GM04503 (cell line): ENCODE data around the gene DECR2.
"Not testable (repeated sequence)": the region's sequence is repeated elsewhere in the genome, so short reads cannot be mapped to it uniquely, and the experiment has no call there.

Experiments
- DNase-seq: peaks from one replicate; pipeline ENCODE4 v3.0.0-alpha.2; 2012; ENCODE audit warnings: low read depth

Gene DECR2

DNA sequence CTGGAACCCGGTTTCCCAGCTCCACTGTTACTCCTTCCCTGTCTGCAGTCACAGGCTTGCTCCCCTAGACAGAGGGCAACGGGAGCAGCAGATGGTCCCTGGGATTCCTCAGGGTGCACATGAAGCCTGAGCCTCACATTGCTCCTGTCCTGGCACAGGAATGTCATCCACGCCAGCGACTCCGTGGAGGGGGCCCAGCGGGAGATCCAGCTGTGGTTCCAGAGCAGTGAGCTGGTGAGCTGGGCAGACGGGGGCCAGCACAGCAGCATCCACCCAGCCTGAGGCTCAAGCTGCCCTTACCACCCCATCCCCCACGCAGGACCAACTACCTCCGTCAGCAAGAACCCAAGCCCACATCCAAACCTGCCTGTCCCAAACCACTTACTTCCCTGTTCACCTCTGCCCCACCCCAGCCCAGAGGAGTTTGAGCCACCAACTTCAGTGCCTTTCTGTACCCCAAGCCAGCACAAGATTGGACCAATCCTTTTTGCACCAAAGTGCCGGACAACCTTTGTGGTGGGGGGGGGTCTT is 1.6 kb upstream of the DECR2 start:
- DNase-seq, result no peak

DNA sequence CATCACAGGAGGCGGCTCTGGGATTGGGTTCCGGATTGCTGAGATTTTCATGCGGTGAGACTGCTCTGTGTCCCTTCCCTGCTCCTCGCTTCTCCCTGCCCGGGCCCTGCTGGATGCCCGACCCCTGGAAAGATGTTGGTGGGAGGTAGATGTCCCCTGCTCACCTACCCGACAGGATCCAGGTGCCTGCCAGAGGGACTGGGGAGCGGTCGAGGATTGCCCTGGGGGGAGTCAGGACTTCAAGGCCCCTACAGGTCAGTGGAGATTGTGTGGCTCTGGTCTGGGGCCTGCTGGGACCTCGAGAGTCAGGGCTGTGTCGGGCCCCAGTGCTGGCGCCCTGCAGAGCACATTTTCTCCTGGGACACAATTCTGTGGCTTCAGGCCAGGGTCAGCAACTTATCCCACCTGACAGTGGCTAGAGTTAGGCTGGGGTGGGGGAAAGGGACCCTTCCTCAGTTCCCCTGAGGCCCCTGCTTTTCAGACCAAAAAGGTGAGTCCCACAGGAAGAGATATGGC is 3.3 kb downstream of the DECR2 start:
- no peak for DNase-seq

DNA sequence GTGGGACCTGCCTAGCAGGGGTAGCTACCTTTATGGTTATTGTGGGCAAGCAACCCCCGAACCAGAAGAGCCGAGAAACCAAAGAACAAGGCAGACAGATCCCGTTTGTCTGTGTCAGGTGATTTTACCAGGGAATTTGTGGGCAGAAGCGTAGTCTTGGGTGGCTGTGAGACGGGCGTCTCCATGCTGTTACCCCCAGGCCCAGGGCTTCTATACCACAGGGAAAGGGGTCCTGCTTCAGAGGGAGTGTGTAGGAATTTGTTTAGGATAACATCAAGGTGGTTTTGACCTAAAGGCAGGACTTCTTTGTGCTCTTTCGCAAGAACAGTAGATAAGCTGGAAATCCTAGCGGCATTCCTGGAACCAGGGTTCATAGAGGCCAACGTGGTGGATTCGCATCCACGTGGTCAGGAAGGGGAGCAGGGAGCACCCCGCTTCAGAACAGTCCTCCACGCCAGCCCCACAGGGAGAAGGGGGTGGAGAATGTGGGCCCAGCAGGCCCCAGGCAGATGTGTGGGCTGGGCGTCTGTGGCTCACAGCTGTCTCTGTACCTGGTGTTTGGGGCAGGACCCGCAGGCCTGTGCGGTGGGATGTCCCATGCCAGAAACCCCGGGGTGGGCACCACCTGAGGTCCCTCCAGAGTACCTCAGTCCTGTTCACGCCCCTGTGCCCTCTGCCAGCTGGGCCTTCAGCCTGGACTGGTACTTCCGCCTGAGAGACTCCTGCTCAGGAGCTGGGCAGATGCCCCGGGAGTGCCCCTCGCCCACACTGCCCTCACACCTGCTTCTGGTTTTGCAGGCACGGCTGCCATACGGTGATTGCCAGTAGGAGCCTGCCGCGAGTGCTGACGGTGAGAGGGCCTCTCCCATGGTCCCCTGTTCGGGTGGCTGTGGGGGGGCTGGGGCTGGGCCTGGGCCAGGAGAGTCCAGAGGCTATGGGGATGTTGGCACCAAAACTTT is 4.1 kb downstream of the DECR2 start:
- DNase-seq, result no peak

DNA sequence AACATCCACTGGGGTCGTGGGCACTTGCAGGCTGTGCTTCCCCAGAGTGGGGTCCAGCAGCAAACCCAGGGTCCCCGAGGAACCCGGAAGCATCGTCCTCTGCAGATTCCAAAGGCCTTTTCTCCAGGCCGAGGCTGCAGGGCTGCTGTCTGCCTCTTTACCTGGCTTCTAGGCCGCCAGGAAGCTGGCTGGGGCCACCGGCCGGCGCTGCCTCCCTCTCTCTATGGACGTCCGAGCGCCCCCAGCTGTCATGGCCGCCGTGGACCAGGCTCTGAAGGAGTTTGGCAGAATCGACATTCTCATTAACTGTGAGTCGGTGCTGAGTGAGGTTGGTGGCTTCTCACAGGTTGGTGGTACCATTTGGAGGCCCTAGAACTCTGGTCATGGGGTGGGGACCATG is 5.6 kb downstream of the DECR2 start:
- DNase-seq, result no peak

DNA sequence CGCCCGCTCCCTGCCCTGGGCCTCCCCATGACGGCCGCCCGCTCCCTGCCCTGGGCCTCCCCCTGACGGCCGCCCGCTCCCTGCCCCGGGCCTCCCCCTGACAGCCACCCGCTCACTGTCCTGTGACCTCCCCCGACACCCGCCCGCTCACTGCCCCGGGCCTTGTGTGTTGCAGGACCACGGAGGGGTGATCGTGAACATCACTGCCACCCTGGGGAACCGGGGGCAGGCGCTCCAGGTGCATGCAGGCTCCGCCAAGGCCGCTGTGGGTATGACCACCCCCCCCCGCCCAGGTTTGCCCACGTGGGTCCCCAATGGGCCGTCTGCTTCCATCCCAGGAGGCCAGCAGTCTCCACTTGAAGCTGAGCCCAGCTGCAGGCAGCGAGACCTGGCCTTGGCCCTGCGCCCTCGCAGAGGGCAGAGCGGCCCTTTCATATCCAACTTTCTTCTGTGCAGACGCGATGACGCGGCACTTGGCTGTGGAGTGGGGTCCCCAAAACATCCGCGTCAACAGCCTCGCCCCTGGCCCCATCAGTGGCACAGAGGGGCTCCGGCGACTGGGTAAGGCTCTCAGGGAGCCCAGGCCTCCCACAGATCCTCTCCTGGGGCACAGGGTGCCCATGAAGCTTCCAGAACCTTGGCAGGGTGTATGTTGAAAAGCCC is 9.0 kb downstream of the DECR2 start:
- DNase-seq, result no peak

DNA sequence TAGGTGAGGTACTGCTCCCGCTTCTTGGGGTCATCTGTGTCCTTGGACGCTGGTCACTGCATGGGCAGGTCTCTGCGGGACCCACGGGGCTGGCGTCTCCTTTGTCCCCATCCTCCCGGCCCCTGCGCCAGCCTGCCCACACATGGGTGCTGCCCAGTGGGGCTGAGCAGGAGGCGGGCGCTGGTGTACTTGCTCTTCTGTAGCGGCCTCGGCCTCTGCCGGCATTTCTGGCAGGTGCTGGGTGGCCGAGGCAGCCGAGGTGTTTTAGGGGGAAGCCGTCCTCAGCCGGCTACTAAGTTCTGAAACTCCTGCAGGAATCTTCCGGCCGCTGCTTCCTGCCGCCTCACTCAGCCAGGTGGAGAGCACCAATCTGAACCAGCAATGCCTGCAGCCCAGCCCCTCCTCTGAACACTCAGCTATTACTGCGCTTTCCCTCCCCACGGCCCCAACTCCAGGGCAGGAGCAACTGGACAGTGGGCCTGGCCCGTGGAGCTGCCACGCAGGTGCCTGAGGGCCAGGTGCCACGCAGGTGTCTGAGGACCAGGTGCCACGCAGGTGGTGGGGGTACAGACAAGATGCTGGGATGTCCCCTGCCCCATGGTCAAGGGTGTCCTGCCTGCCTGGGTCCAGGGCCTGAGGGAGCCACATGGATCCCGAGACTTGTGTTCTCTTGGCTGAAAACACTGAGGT is 10.0 kb downstream of the DECR2 start:
- DNase-seq, result no peak

DNA sequence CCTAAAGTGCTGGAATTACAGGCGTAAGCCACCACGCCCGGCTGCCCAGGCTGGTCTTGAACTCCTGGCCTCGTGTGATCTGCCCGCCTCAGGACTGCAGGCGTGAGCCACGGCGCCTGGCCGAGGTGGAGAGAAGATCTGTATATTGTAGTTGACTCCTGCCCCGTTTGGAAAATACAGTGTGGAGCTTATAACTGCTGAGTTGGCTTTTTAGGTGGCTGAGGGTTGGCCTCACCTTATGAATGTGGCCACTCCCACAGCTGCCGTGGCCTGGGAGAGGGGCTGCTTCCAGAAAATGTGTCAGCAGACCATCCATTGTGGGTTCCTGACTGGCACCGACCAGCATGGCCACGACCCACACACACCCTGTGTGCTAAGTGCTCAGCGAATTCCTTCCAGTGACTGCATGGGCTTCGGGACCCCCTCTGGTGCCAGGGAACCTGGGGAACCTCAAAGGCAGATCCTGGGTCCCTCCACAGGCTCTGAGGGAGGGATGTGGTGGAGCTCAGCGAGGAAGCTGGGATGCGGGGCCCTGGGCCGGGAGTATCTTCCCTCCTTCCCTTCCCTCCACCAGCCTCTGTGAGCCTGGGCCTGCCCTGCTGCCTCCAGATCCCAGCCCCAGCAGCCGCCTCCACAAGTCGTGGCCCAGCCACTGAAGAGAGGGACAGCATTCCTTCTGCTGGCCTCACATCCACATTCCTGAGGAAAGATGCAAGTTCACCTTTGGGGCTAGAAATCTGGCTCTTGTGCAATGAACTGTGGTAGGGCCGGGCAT is 12.9 kb downstream of the DECR2 start:
- DNase-seq, result no peak

DNA sequence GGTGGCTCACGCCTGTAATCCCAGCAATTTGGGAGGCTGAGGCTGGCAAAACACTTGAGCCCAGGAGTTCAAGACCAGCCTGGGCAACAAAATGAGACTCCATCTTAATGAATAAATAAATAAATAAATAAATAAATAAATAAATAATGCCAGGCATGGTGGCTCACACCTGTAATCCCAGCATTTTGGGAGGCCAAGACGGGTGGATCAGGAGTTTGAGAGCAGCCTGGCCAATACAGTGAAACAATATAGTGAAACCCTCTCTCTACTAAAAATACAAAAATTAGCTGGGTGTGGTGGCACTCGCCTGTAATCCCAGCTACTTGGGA is 13.4 kb downstream of the DECR2 start:
- not testable (repeated sequence) for DNase-seq

DNA sequence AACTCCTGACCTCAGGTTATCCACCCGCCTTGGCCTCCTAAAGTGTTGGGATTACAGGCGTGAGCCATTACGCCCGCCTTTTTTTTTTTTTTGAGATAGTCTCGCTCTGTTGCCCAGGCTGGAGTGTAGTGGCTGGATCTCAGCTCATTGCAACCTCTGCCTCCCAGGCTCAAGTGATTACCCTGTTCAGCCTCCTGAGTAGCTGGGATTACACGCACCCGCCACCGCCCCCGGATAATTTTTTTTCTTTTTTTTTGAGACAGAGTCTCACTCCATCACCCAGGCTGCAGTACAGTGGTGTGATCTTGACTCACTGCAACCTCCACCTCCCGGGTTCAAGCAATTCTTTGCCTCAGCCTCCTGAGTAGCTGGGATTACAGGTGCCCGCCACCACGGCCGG is 20.5 kb downstream of the DECR2 start:
- not testable (repeated sequence) for DNase-seq

DNA sequence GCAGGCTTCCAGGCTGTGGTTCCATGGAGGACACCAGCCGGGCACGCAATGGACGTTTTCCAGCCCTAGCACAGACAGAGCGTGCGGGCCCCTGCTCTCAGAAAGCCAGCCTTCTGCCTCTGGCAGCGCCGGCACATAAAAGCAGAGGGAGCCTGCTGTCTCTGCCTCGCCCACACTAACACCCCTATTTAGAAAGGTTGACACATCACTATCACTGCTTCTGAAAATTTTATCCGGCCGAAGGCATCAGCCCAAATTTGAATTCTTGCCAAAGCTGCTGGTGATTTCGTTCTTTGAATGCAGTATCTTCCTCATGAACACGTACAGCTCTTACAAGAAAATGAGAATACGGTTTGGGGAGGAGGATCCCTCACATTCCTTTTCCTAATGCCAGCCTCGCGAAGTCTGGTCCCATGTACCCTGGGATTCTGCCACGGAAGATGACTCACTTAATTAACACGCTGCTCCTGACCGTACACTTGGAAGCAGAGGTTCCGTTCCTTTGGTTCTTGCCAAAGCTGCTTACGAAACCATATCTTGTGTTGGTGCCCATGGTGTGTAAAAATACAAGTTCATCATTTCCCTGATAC is 22.4 kb downstream of the DECR2 start:
- DNase-seq, result peak; percentile 98

DNA sequence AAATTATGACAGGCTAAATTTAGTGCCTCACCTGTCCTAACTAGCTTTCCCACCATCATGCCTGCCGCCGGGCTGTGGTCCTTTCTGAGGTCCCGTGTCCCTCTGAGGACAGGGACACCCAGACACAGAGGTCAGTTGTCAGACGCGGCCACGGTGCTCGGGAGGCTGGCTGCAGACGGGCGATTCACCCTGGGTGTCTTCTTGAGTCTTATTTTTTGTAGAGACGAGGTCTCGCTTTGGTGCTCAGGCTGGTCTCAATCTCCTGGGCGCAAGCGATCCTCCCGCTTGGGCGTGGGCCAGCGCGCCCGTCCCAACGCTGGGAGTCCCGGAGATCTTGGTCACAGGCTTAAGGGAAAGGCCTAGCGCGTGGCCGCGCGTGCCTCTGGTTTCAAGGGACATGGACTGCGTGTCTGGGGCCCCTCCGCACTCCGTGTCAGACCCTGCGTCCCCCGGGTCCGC is 23.0 kb downstream of the DECR2 start:
- no peak for DNase-seq

DNA sequence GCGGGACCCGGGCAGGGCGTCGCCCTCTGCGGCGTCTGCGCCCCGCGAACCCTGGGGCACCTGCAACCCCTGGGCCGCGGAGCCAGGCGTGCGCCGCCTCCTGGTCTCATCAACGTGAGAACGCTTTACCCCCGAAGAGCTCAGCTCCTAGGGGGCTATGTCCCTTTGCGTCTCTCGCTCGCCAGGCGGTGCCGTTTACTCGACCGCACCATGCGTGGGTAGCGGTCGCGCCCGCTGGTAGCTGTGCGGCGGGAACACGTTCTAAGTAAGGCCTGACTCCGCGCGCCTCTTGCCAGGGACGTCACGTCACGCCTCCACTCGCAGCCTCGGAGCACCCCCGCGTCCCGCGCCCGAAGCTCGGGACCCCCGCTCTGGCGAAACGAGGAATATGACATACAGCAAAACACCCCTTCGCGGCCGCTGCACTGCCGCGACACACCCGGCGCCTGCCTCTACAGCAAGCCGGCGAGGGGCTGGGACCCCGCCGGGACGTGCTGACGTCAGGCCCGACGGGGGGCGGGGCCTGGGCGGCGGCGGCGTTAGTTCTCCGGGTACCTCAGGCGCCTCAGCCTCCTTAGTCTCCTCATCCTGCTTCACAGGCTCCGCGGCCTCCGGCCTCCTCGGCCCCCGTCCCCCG is 23.5 kb downstream of the DECR2 start, which contains the start of gene RAB11FIP3:
RAB11FIP3 (plus strand) TSS at position 568 of the 637 bp plus-strand sequence. CDS start 358 bp downstream, outside the sequence.
- DNase-seq, result peak; percentile 20

DNA sequence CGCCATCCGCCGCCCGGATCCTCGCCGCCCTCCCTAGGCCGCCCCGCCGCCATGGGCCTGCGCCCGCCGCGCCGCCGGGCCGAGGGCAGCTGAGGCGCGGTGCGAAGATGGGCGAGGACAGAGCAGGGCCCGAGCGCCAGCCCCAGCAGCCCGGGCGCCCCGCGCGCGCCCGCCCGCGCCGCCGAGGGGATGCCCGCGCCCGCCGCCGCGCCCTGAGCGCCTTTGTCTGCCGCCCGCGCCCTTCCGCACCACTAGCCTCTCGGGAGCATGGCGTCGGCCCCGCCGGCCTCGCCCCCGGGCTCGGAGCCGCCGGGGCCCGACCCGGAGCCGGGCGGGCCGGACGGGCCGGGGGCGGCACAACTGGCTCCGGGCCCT is 24.0 kb downstream of the DECR2 start:
- DNase-seq, result no peak

DNA sequence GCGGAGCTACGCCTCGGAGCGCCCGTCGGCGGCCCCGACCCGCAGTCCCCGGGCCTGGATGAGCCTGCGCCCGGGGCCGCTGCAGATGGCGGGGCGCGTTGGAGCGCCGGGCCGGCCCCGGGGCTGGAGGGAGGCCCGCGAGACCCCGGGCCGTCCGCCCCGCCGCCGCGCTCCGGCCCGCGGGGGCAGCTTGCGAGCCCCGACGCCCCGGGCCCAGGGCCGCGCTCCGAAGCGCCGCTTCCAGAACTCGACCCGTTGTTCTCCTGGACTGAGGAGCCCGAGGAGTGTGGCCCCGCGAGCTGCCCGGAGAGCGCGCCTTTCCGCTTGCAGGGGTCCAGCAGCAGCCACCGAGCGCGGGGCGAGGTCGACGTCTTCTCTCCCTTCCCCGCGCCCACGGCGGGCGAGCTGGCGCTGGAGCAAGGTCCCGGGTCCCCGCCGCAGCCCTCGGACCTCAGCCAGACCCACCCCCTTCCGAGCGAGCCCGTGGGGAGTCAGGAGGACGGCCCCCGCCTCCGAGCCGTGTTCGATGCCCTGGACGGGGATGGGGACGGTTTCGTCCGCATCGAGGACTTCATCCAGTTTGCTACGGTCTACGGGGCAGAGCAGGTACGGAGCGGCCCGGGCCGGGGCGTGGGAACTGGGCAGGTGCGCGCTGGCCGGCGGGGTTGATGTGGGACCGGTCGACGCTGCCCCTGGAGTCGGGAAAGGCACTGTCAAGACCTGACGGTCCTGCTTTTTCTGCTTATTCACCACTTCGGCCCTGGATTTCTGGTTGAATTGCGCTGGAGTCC is 24.6 kb downstream of the DECR2 start:
- no peak for DNase-seq

DNA sequence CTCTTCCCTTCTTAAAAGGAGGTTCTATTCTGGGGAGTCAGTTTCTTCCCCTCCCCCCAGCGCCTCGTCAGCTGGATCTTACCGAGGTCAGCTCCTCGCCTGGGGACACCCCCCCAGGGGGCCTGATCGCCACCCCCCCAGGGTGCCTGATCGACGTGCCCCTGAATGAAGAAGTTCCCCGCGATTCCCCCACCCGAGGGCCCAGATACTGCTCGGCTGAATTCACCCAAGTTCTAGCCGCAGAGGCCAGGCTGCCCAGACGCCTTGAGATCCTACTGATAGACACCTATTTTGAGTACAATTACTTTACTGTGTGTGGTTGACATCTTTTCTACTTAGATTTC is 25.2 kb downstream of the DECR2 start:
- DNase-seq, result no peak

DNA sequence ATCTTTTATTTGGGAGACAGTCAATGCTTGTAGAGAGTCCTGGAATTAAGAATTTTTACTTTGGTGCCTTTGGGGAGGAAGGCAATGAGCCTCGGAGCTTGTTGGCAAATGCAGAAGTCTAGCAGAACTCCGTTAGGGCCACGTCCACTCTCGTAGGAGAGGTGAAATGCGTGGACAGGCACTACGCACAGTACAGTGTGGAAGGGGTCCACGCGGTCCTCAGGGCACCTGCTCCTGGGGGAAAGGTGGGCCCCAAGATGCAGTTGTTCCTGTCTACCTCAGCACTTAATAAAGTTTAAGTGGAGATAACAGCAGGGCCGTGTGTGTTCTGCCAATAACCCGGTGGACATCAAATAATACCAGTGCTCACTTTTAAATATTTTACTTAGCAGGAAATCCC is 25.6 kb downstream of the DECR2 start:
- DNase-seq, result no peak

DNA sequence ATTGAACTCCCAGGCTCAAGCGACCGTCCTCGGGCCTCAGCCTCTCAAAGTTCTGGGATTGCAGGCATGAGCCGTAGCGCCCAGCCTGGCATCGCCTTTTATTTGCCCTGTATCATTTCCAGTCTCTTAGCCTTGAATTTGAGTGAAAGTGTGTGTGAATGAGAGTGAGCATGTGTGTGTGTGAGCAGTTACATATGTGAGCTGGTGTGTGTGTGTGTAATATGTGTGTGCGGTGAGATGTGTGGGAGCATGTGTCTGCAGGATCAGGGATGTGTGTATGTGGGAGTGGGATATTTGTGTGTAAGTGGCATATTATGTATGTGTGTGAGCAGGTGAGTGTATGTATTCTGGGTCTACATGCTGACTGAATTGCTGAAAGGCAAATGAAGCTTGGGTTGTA is 29.2 kb downstream of the DECR2 start:
- no peak for DNase-seq

DNA sequence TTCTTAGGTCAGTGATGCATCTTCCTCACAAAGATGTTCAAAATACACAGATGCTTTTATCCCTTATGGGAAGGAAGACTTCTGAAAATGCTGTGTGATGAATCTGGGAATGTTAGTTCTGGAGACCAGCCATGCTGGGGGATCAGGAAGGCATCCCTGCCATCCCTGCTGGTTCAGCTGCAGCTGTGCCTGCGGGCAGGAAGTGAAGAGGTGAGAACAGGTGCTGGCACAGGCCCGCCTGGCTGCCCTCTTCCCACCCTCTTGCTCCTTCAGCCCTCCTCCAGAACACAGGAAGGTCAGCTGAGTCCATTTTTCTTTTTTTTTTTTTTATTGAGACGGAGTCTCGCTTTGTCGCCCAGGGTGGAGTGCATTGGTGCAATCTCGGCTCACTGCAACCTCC is 38.9 kb downstream of the DECR2 start:
- DNase-seq, result no peak

DNA sequence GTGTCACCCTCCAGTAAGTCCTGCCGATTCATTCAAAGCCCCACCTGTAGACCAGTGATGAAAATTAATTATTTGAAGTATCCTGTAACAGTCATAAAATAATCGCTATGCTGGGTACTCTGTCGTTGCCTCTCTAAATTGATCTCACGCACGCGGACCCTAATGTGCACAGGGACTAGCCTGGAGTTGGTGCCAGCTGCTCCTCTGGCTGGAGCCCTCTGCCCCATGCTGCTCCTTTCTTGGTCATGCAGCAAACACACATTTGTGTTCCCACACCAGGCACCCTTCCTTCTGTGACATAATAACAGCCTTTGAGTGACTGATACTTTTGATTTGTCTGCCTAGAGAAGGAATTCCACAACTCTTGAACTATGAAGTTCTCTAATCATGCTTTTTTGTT is 39.8 kb downstream of the DECR2 start:
- no peak for DNase-seq

DNA sequence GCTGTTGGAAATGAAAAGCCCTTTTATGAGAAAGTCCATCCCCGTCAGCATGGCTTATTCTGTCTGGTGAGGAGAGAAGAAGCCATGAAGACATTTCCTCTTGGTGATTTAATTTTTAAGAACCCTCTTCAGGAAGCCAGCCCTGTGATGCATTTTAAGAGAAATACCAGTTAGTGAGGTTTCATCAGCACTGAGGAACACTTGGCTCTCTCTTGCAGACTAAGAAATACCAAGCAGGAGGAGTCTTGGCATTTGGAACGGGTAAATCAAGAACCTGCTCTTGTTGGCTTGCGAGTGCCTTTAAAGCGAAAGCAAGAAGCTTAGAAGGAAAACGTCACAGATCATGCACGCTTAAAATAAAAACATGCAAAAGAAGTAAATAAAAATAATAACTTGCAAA is 41.3 kb downstream of the DECR2 start:
- DNase-seq, result no peak
